ENCODE measurements around the gene GTF2IRD1.
"Not testable (repeated sequence)": the region's sequence is repeated elsewhere in the genome, so short reads cannot be mapped to it uniquely, and the experiment has no call there.

The GTF2IRD1 gene

DNA sequence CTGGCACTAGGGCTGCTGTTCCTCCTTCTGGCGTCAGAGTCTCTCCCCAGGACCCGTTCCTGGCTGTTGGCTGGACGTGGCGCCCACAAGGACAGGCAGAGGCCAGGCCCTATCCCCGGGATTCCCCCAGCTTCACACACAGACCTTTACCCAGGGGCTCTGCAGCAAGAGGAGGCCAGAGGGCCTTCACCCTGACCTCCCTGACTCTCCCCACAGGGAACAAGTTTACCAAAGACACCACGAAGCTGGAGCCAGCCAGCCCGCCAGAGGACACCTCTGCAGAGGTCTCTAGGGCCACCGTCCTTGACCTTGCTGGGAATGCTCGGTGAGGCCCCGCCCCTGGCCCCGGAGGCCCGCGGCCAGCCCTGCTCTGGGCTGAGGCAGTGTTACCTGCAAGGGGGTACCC is 82.2 kb downstream of the GTF2IRD1 start:
- Histone ChIP-seq H3K9me3 (ENCODE audit: low read length) (no peaks in the 10 kb centered on the region), H2AFZ (ENCODE audit: low read length) (no peak overlapping the region), H3K4me3 (ENCODE audit: low read depth, low read length, poor library complexity, severe bottlenecking) (no peak overlapping the region), H3F3A (ENCODE audit: insufficient read depth, low read length) (no peaks in the 10 kb centered on the region), H3K9ac (ENCODE audit: low read length) (no peak overlapping the region), H3K27ac (ENCODE audit: low read depth, low read length, poor library complexity, severe bottlenecking) (no peak overlapping the region), H3K79me2 (ENCODE audit: insufficient read depth, low read length) (no peaks in the 10 kb centered on the region), H3K4me1 (ENCODE audit: insufficient read depth, low read length, severe bottlenecking) (no peaks in the 10 kb centered on the region), H4K20me1 (ENCODE audit: insufficient read depth, low read length) (no peaks in the 10 kb centered on the region), H3K27me3 (ENCODE audit: insufficient read depth, low read length) (no peaks in the 10 kb centered on the region; the same call in 1 of the 2 replicates), H3K9me2 (ENCODE audit: low read depth, low read length) (no peaks in the 10 kb centered on the region), H3K36me3 (ENCODE audit: insufficient read depth, low read length) (no peaks in the 10 kb centered on the region), H3K4me2 (ENCODE audit: low read length) (no peak overlapping the region)
- no peak for TF ChIP-seq EZH2 (IDR thresholded peaks at IDR 0.05; ENCODE audit: borderline replicate concordance, low read length)
- TF ChIP-seq, protein P1, sequence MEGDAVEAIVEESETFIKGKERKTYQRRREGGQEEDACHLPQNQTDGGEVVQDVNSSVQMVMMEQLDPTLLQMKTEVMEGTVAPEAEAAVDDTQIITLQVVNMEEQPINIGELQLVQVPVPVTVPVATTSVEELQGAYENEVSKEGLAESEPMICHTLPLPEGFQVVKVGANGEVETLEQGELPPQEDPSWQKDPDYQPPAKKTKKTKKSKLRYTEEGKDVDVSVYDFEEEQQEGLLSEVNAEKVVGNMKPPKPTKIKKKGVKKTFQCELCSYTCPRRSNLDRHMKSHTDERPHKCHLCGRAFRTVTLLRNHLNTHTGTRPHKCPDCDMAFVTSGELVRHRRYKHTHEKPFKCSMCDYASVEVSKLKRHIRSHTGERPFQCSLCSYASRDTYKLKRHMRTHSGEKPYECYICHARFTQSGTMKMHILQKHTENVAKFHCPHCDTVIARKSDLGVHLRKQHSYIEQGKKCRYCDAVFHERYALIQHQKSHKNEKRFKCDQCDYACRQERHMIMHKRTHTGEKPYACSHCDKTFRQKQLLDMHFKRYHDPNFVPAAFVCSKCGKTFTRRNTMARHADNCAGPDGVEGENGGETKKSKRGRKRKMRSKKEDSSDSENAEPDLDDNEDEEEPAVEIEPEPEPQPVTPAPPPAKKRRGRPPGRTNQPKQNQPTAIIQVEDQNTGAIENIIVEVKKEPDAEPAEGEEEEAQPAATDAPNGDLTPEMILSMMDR (IDR thresholded peaks at IDR 0.05; ENCODE audit: low read length): no peak

DNA sequence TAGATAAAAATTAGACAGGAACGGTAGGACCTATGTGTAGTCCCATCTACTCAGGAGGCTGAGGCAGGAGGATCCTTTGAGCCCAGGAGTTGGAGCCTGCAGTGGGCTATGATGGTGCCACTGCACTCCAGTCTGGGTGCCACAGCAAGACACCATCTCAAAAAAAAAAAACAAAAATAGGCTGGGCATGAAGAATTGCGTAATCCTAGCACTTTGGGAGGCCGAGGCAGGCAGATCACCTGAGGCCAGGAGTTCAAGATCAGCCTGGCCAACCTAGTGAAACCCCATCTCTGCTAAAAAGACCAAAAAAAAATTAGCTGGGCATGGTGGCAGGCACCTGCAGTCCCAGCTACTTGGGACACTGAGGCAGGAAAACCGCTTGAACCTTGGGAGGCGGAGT is 88.2 kb downstream of the GTF2IRD1 start:
- H3K4me3 ChIP-seq (ENCODE audit: low read depth, low read length, poor library complexity, severe bottlenecking); H3K4me2 ChIP-seq (ENCODE audit: low read length); H3K9ac ChIP-seq (ENCODE audit: low read length); H3K9me2 ChIP-seq (ENCODE audit: low read depth, low read length); H3K79me2 ChIP-seq (ENCODE audit: insufficient read depth, low read length); H3K9me3 ChIP-seq (ENCODE audit: low read length); H3F3A ChIP-seq (ENCODE audit: insufficient read depth, low read length); H4K20me1 ChIP-seq (ENCODE audit: insufficient read depth, low read length); H3K4me1 ChIP-seq (ENCODE audit: insufficient read depth, low read length, severe bottlenecking); H3K36me3 ChIP-seq (ENCODE audit: insufficient read depth, low read length); H3K27ac ChIP-seq (ENCODE audit: low read depth, low read length, poor library complexity, severe bottlenecking); H2AFZ ChIP-seq (ENCODE audit: low read length): not testable (repeated sequence)
- H3K27me3 ChIP-seq (ENCODE audit: insufficient read depth, low read length): peaks cover 13% of the 10 kb centered on the region; the same call in 1 of the 2 replicates

DNA sequence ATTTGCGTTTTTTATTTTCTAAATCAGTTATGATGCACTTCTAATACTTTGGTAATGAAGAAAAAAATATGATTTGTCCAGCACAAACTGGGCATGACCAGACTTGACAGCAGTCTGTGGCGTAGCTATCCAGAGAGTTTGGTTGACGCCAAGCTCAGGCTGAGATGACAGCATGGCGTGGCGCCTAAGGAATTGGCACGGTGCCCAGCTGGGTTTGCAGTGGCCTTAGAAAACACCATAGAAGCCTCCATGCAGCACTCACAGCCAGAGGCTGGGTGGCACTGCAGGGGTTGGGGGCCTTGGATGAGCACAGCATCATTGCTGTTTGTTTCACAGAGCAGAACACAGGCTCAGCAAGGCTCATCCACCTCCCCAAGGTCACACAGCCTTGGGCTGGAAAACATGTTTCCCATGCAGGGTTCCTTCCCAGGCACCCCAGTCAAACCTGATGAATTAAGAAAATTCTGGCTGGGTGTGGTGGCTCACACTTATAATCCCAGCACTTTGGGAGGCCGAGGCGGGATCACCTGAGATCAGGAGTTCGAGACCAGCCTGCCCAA is 88.9 kb downstream of the GTF2IRD1 start:
- no peaks in the 10 kb centered on the region for H3K9me2 ChIP-seq (ENCODE audit: low read depth, low read length)
- H3K79me2 ChIP-seq (ENCODE audit: insufficient read depth, low read length): no peaks in the 10 kb centered on the region

More for the DNA sequence above, 88.9 kb downstream of the GTF2IRD1 start:
- no peaks in the 10 kb centered on the region for H3K9me3 ChIP-seq (ENCODE audit: low read length)
- H3K27me3 ChIP-seq (ENCODE audit: insufficient read depth, low read length): peaks cover 16% of the 10 kb centered on the region; the same call in 1 of the 2 replicates
- H3K4me3 ChIP-seq (ENCODE audit: low read depth, low read length, poor library complexity, severe bottlenecking): no peak overlapping the region
- H3F3A ChIP-seq (ENCODE audit: insufficient read depth, low read length): no peaks in the 10 kb centered on the region
- no peaks in the 10 kb centered on the region for H3K4me1 ChIP-seq (ENCODE audit: insufficient read depth, low read length, severe bottlenecking)
- TF ChIP-seq EZH2 (IDR thresholded peaks at IDR 0.05; ENCODE audit: borderline replicate concordance, low read length): no peak
- TF ChIP-seq, protein P1 (IDR thresholded peaks at IDR 0.05; ENCODE audit: low read length): no peak
- no peaks in the 10 kb centered on the region; the same call in 1 of the 2 replicates for H3K36me3 ChIP-seq (ENCODE audit: insufficient read depth, low read length)
- no peak overlapping the region for H2AFZ ChIP-seq (ENCODE audit: low read length)
- no peak overlapping the region for H3K4me2 ChIP-seq (ENCODE audit: low read length)
- H3K27ac ChIP-seq (ENCODE audit: low read depth, low read length, poor library complexity, severe bottlenecking): no peak overlapping the region
- H4K20me1 ChIP-seq (ENCODE audit: insufficient read depth, low read length): no peaks in the 10 kb centered on the region
- no peak overlapping the region for H3K9ac ChIP-seq (ENCODE audit: low read length)
